ENCODE measurements around the gene XPO4. TPM values are rescaled to one million over a fixed set of nuclear protein-coding genes. Genes with fewer than 3 reads are reported as not detected.
A peak's percentile ranks its signal among the peaks of the same experiment; 100 is the strongest.
"Not testable (repeated sequence)": the region's sequence is repeated elsewhere in the genome, so short reads cannot be mapped to it uniquely, and the experiment has no call there.

XPO4 gene
- total RNA-seq, 2 experiments from 2014 or later: 19.7 to 19.8 TPM

GRCh38 chr13:20915676-20916075 is 13.1 kb upstream of the XPO4 start:
- ATAC-seq, H3K4me1 Mint-ChIP-seq, CTCF ChIA-PET: not testable (repeated sequence)

DNA sequence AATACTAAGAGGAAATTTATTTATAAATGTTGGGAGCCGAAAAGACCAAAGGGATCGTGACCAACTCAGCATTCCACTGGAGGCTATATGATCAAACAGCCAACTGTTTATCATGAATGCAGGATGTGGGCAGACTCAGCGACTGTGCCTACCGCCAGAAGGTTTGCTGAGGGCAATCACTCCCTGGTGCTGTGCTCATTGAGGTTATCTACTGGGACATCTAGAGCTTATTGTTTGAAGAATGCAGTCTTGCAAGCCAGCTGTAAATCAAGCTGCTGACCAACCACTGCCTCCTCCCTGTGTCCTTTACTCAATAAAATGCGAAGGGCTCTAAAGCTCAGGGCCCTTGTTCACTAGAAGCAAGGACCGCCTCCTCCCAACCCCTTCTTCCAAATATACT is 8.5 kb upstream of the XPO4 start:
- H3K27ac Mint-ChIP-seq: no peak overlapping the region
- no peaks in the 10 kb centered on the region for H3K9me3 Mint-ChIP-seq (ENCODE audit: low read depth)
- CTCF ChIA-PET: interaction anchor here (1.1 kb wide), 1 partner anchor 14 kb away, joined by 4 read pairs; no protein-coding TSS in a partner anchor
- DNase-seq: no peak
- H3K36me3 Mint-ChIP-seq: no peaks in the 10 kb centered on the region
- H3K4me1 Mint-ChIP-seq: no peaks in the 10 kb centered on the region
- H3K4me3 Mint-ChIP-seq: no peak overlapping the region
- H3K27me3 Mint-ChIP-seq: peaks cover 16% of the 10 kb centered on the region
- ATAC-seq: no peak

More at GRCh38 chr13:20915676-20916075, 13.1 kb upstream of the XPO4 start:
- not testable (repeated sequence) for DNase-seq; H3K27me3 Mint-ChIP-seq; H3K9me3 Mint-ChIP-seq (ENCODE audit: low read depth); H3K4me3 Mint-ChIP-seq; H3K36me3 Mint-ChIP-seq; H3K27ac Mint-ChIP-seq

GRCh38 chr13:20908714-20909497 is 6.4 kb upstream of the XPO4 start:
- Mint-ChIP-seq H3K27me3 (peaks cover 16% of the 10 kb centered on the region), H3K4me3 (no peak overlapping the region), H3K4me1 (no peaks in the 10 kb centered on the region), H3K27ac (no peak overlapping the region), H3K36me3 (no peaks in the 10 kb centered on the region), H3K9me3 (ENCODE audit: low read depth) (no peaks in the 10 kb centered on the region)
- no peak for ATAC-seq
- no peak for DNase-seq
- CTCF ChIA-PET: interaction anchor here (2.0 kb wide), 1 partner anchor 16 kb away, joined by 6 read pairs; no protein-coding TSS in a partner anchor

DNA sequence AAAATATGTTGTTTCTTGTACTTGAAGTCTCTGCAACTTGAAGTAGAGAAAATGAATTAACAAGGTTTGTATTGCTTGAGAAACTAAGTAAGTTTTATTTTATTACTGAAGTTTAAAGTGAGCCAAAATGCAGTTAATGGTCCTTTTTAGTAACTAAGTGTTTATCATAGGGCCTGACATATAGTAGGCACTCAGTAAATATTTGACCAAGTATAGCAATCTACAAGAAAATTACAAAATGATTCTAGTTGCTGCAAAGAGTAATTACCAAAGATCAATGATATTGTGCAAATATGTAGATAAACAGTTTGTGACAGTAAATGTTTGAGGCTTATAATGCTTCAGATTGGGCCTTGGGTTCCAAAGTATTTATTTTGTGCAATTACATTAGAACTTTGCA is 2.4 kb upstream of the XPO4 start:
- H3K4me1 Mint-ChIP-seq: peaks cover 19% of the 10 kb centered on the region
- CTCF ChIA-PET: no interaction called here
- H3K27ac Mint-ChIP-seq: no peak overlapping the region
- H3K9me3 Mint-ChIP-seq (ENCODE audit: low read depth): no peaks in the 10 kb centered on the region
- H3K27me3 Mint-ChIP-seq: peaks cover 14% of the 10 kb centered on the region
- H3K4me3 Mint-ChIP-seq: no peak overlapping the region
- H3K36me3 Mint-ChIP-seq: peaks cover 2% of the 10 kb centered on the region
- DNase-seq: no peak
- ATAC-seq: no peak

GRCh38 chr13:20903164-20903475 is 574 bp upstream of the XPO4 start:
- Mint-ChIP-seq H3K36me3 (peaks cover 11% of the 10 kb centered on the region), H3K4me1 (peaks cover 28% of the 10 kb centered on the region), H3K27ac (peak overlapping the region; percentile 94), H3K4me3 (peak overlapping the region; percentile 96), H3K9me3 (ENCODE audit: low read depth) (no peaks in the 10 kb centered on the region), H3K27me3 (peaks cover 3% of the 10 kb centered on the region)
- CTCF ChIA-PET: interaction anchor here (0.6 to 1.2 kb wide), 4 partner anchors 130 to 423 kb away, joined by 3 to 4 read pairs (median 4); partner anchors contain the start of genes MRPL57 and SKA3
- ATAC-seq: no peak
- DNase-seq: no peak

GRCh38 chr13:20901668-20902437 is 693 bp downstream of the XPO4 start:
- H3K27me3 Mint-ChIP-seq: no peaks in the 10 kb centered on the region
- CTCF ChIA-PET: interaction anchor here (0.6 to 1.6 kb wide), 6 partner anchors 10 to 274 kb away, joined by 3 to 4 read pairs (median 3); partner anchors contain the start of genes MRPL57 and SKA3
- H3K27ac Mint-ChIP-seq: peak overlapping the region; percentile 90
- H3K9me3 Mint-ChIP-seq (ENCODE audit: low read depth): no peaks in the 10 kb centered on the region
- ATAC-seq (peak; percentile 18), DNase-seq (peak; percentile 51)
- peaks cover 28% of the 10 kb centered on the region for H3K4me1 Mint-ChIP-seq
- peaks cover 11% of the 10 kb centered on the region for H3K36me3 Mint-ChIP-seq
- peak overlapping the region; percentile 96 for H3K4me3 Mint-ChIP-seq

GRCh38 chr13:20894245-20894644 is 8.3 kb downstream of the XPO4 start:
- Mint-ChIP-seq H3K4me3 (no peak overlapping the region), H3K36me3 (peaks cover 14% of the 10 kb centered on the region), H3K27ac (no peak overlapping the region), H3K9me3 (ENCODE audit: low read depth) (no peaks in the 10 kb centered on the region), H3K4me1 (peaks cover 20% of the 10 kb centered on the region), H3K27me3 (no peaks in the 10 kb centered on the region)
- ATAC-seq (no peak), DNase-seq (no peak)
- CTCF ChIA-PET: interaction anchor here (1.3 kb wide), 1 partner anchor 73 kb away, joined by 3 read pairs; no protein-coding TSS in a partner anchor

- H3K27me3 Mint-ChIP-seq: no peaks in the 10 kb centered on the region
- no peaks in the 10 kb centered on the region for H3K9me3 Mint-ChIP-seq (ENCODE audit: low read depth)
- peaks cover 13% of the 10 kb centered on the region for H3K36me3 Mint-ChIP-seq
- no peak overlapping the region for H3K27ac Mint-ChIP-seq
- H3K4me1 Mint-ChIP-seq: peaks cover 17% of the 10 kb centered on the region
- CTCF ChIA-PET: interaction anchor here (0.7 to 1.9 kb wide), 3 partner anchors 11 to 63 kb away, joined by 3 to 11 read pairs (median 7); partner anchors contain the start of gene XPO4
- ATAC-seq (peak; percentile 77), DNase-seq (no peak)
- no peak overlapping the region for H3K4me3 Mint-ChIP-seq
These were observed 10.8 kb downstream of the XPO4 start for GRCh38 chr13:20891768-20892167.

DNA sequence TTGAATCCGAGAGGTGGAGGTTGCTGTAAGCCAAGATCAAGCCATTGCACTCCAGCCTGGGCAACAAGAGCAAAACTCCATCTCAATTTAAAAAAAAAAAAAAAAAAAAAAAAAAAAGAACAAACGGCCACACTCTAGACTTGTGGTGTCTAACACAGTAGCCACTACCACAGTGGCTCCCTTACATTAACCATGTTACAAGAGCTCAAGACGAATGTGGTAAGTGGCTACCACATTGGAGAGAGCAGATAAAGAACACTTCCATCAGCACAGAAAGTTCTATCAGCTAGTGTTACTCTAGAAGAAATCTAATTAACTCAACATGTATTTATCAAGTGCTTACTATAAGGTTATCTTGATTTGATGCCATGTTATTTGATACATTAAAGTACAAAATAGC is 11.5 kb downstream of the XPO4 start:
- ATAC-seq: peak; percentile 40
- peaks cover 13% of the 10 kb centered on the region for H3K36me3 Mint-ChIP-seq
- H3K27ac Mint-ChIP-seq: no peak overlapping the region
- H3K9me3 Mint-ChIP-seq (ENCODE audit: low read depth): no peaks in the 10 kb centered on the region
- no peaks in the 10 kb centered on the region for H3K27me3 Mint-ChIP-seq
- CTCF ChIA-PET: interaction anchor here (0.6 to 1.9 kb wide), 3 partner anchors 34 to 116 kb away, joined by 3 to 11 read pairs (median 7); no protein-coding TSS in a partner anchor
- peaks cover 17% of the 10 kb centered on the region for H3K4me1 Mint-ChIP-seq
- H3K4me3 Mint-ChIP-seq: no peak overlapping the region
- no peak for DNase-seq

GRCh38 chr13:20890540-20890939 is 12.0 kb downstream of the XPO4 start:
- H3K27me3 Mint-ChIP-seq; ATAC-seq; H3K9me3 Mint-ChIP-seq (ENCODE audit: low read depth); H3K4me3 Mint-ChIP-seq; H3K27ac Mint-ChIP-seq; DNase-seq: not testable (repeated sequence)
- H3K4me1 Mint-ChIP-seq: peaks cover 17% of the 10 kb centered on the region
- H3K36me3 Mint-ChIP-seq: peaks cover 13% of the 10 kb centered on the region
- CTCF ChIA-PET: interaction anchor here (0.6 to 1.9 kb wide), 3 partner anchors 34 to 116 kb away, joined by 3 to 11 read pairs (median 7); no protein-coding TSS in a partner anchor

DNA sequence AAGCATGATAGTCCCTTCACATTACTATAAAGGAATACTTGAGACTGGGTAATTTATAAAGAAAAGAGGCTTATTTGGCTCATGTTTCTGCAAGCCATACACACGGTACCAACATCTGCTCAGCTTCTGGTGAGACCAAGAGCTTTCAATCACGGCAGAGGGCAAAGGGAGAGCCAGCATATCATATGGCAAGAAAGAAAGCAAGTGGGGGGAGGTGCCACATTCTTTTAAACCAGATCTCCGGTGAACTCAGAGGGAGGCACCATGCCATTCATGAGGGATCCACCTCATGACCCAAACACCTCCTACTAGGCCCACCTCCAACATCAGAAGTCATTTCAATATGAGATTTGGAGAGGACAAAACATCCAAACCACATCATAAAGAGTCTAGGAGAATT is 20.3 kb downstream of the XPO4 start:
- CTCF ChIA-PET: no interaction called here
- DNase-seq: no peak
- ATAC-seq: no peak
- Mint-ChIP-seq H3K27me3 (no peaks in the 10 kb centered on the region), H3K4me1 (peaks cover 16% of the 10 kb centered on the region), H3K36me3 (peaks cover 23% of the 10 kb centered on the region), H3K9me3 (ENCODE audit: low read depth) (peaks cover under 1% of the 10 kb centered on the region), H3K4me3 (no peak overlapping the region), H3K27ac (no peak overlapping the region)

DNA sequence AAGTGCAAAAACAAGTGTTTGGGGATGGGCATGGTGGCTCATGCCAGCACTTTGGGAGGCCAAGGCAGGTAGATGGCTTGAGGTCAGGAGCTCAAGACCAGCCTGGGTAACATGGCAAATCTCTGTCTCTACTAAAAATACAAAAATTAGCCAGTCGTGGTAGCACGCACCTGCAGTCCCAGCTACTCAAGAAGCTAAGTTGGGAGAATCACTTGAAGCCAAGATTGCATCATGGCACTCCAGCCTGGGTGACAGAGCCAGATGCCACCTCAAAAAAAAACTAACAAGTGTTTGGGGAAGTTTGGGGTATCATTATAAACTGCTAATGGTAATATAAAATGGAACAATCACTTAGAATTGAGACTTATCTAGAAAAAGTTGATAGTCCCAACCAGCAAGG is 24.6 kb downstream of the XPO4 start:
- H3K9me3 Mint-ChIP-seq (ENCODE audit: low read depth): peaks cover 3% of the 10 kb centered on the region
- H3K4me3 Mint-ChIP-seq: no peak overlapping the region
- no peak overlapping the region for H3K27ac Mint-ChIP-seq
- CTCF ChIA-PET: no interaction called here
- H3K27me3 Mint-ChIP-seq: no peaks in the 10 kb centered on the region
- ATAC-seq (no peak), DNase-seq (no peak)
- H3K4me1 Mint-ChIP-seq: peaks cover 16% of the 10 kb centered on the region
- peaks cover 22% of the 10 kb centered on the region for H3K36me3 Mint-ChIP-seq

- H3K4me3 Mint-ChIP-seq; H3K9me3 Mint-ChIP-seq (ENCODE audit: low read depth); DNase-seq; H3K27ac Mint-ChIP-seq; H3K27me3 Mint-ChIP-seq; ATAC-seq: not testable (repeated sequence)
- CTCF ChIA-PET: interaction anchor here (1.0 to 1.3 kb wide), 2 partner anchors 9 to 13 kb away, joined by 4 read pairs; no protein-coding TSS in a partner anchor
- Mint-ChIP-seq H3K36me3 (peaks cover 21% of the 10 kb centered on the region), H3K4me1 (peaks cover 15% of the 10 kb centered on the region)
These were observed 25.7 kb downstream of the XPO4 start for GRCh38 chr13:20876802-20877201.

Data from activated CD8-positive, alpha-beta memory T cell treated with anti-CD3 and anti-CD28 coated beads, Interleukin-2, amount 10 ng/mL, durations not matched to agents 7 days and 5 days (primary cell).